ENCODE results near the gene PRSS2. TPM values are rescaled to one million over a fixed set of nuclear protein-coding genes. Genes with fewer than 3 reads are reported as not detected.
"Not testable (repeated sequence)": the region's sequence is repeated elsewhere in the genome, so short reads cannot be mapped to it uniquely, and the experiment has no call there.

The PRSS2 gene
- not detected in 2 replicates for total RNA-seq (2014; rRNA removed; shearing (Covaris generic))
- polyA plus RNA-seq (2015; cell fraction: cytosol; rRNA removed) = not detected in 2 replicates
- not detected in 2 replicates for polyA plus RNA-seq (2015; cell fraction: nucleus; rRNA removed)

GRCh38 chr7:142770661-142771352 lies at the start of gene PRSS2:
Gene PRSS2 (plus strand): TSS chr7:142770970. CDS start chr7:142770983, 13 bp downstream.
- no peak for DNase-seq (ENCODE audit: low read depth, low spot score)
- in situ Hi-C loops (cut with HindIII; ENCODE audit: low pct_unique_long_range_greater_than_20kb, low sequenced_read_pairs) = no loop called here

DNA sequence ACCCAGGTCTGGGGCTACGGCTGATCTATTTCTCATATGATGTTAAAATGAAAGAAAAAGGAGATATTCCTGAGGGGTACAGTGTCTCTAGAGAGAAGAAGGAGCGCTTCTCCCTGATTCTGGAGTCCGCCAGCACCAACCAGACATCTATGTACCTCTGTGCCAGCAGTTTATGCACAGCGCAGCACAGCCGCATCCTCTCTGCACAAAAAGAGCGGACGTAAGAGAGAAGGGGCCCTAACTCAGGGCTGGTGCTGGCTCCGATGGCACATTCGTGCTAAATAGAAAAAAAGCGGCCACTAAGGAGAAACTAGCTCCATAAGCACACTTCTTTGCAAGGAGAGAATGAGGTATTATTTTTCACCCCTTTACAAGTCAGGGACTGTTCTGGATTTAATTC lies 49.8 kb upstream of the PRSS2 start:
- DNase-seq (ENCODE audit: low read depth, low spot score) = no peak
- in situ Hi-C loops (cut with HindIII; ENCODE audit: low pct_unique_long_range_greater_than_20kb, low sequenced_read_pairs) = no loop called here

DNA sequence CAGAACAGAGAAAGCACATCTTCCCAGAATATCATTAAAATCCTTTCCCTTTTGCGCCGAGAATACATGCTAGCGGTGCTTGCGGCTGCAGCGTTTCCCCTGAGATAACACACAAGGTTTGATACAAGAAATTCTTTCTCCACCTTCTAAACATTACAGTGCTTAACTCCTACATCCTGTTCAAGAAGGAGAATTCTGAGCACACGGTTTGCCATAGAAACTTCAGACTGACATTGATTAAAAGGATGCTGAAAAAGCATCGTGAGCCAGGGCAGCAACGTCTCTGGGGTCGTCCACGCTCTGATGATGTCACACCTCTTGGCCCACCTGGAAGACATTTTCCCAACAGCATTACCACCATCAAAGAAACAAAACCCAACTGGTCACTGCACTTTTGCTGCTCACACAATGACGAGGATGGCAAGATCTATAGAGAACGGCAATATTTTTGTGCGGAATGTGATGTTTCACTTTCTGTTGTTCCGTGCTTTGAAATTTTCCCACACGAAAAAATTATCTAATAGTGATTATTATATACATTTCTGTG lies 48.4 kb upstream of the PRSS2 start:
- in situ Hi-C loops (cut with HindIII; ENCODE audit: low pct_unique_long_range_greater_than_20kb, low sequenced_read_pairs) = no loop called here
- DNase-seq (ENCODE audit: low read depth, low spot score) = no peak

DNA sequence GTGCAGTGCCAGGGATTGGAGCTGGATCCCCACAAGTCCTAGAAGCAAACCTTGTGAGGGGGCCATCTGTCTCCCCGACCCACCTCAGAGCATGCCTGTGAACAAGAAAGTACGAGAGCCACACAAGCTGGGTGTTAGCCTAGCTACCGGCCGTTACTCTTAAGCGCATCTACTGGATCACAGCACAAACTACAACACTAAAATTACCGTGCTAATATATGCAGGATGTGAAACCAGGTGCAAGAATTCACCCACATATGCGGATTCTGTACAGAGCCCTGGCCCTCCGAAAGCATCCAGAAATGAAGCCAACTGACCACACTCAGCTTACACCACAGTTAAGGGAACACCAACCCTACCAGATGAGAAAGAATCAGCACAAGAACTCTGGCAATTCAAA lies 37.5 kb upstream of the PRSS2 start:
- DNase-seq (ENCODE audit: low read depth, low spot score) = no peak
- in situ Hi-C loops (cut with HindIII; ENCODE audit: low pct_unique_long_range_greater_than_20kb, low sequenced_read_pairs) = no loop called here

GRCh38 chr7:142739923-142740492 lies 30.8 kb upstream of the PRSS2 start:
- in situ Hi-C loops (cut with HindIII; ENCODE audit: low pct_unique_long_range_greater_than_20kb, low sequenced_read_pairs) = no loop called here
- DNase-seq (ENCODE audit: low read depth, low spot score) = peak; percentile 26

DNA sequence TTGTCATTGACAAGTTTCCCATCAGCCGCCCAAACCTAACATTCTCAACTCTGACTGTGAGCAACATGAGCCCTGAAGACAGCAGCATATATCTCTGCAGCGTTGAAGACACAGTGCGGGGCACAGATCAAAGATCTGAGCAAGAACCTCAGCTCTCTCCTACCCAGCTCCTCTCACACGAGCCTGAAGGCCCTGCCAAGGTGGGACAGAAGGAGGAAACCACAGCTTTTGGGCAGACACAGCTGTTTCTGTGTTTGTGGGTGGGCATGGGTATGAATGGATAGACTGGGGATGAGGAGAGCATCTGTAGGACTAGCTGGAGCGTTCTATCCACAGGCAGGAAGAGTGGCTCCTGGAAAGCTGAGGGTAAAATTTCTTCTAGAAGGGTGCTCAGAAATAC lies 30.0 kb upstream of the PRSS2 start:
- DNase-seq (ENCODE audit: low read depth, low spot score) = no peak
- in situ Hi-C loops (cut with HindIII; ENCODE audit: low pct_unique_long_range_greater_than_20kb, low sequenced_read_pairs) = no loop called here

- in situ Hi-C loops (cut with HindIII; ENCODE audit: low pct_unique_long_range_greater_than_20kb, low sequenced_read_pairs); DNase-seq (ENCODE audit: low read depth, low spot score): not testable (repeated sequence)
Measured at GRCh38 chr7:142741932-142742331, 28.8 kb upstream of the PRSS2 start.

DNA sequence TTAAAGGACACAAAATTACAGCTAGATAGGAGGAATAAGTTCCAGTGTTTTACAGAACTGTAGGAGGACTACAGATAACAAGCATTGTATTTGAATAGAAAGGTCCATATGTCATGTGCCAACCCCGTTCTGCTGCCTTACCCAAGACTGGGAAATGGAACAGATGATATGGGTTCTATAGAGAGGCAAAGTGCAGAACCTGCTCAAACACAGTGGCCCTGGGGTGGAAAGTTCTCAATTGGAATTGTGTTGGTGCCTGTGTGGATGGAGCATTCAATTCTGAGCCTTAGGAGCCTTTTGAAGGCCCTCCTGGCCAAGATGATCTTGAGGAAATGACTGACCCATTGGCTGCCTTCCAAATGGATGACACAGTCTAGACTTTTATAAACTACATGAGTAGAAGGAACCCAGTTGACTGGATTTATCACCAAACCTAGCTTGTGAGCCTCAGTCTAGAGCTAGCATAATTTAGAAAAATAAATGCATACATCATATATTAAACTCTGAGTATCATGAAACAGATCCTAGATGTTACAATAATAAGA lies 25.6 kb upstream of the PRSS2 start:
- in situ Hi-C loops (cut with HindIII; ENCODE audit: low pct_unique_long_range_greater_than_20kb, low sequenced_read_pairs) = no loop called here
- no peak for DNase-seq (ENCODE audit: low read depth, low spot score)

- in situ Hi-C loops (cut with HindIII; ENCODE audit: low pct_unique_long_range_greater_than_20kb, low sequenced_read_pairs) = no loop called here
Measured at GRCh38 chr7:142745745-142746144, 25.0 kb upstream of the PRSS2 start.

DNA sequence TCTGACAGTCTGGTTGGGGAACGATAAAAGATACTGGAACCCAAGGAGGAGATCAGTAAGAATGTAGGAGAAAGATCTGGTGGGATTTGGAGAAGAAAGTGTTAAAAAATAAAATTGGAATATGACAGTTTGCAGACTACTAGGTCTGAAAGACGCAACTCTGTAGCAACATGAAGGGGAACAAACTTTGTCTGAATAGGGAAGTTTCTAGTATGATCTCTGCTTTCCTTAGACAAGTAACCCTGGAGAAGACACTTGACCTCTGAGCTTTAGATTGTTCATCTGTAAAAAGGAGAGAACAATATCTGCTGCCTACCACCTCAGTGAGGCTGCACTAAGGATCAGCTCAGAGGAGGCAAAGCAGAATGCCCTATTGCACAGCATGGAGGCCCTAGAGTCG lies 24.5 kb upstream of the PRSS2 start:
- in situ Hi-C loops (cut with HindIII; ENCODE audit: low pct_unique_long_range_greater_than_20kb, low sequenced_read_pairs) = no loop called here
- no peak for DNase-seq (ENCODE audit: low read depth, low spot score)

More at GRCh38 chr7:142745745-142746144, 25.0 kb upstream of the PRSS2 start:
- DNase-seq (ENCODE audit: low read depth, low spot score) = no peak

DNA sequence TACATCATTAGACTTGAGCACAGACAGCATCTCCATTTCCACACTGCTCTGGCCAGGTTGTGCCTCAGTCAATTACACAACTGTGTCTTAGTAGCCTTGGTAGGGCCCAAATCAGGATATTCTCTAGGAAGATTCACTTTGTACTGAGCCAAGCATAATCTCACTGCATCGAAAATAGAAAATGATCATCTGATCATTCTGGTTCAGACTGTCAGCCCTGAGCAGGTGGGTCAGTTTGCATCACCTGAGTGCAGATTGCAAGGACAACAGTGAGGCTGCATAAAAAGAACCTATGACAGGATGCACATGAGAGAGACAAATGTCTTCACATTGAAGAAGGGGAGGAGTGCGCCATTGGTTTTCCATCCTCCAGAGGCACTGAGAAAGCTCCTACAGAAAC lies 22.4 kb upstream of the PRSS2 start:
- in situ Hi-C loops (cut with HindIII; ENCODE audit: low pct_unique_long_range_greater_than_20kb, low sequenced_read_pairs); DNase-seq (ENCODE audit: low read depth, low spot score): not testable (repeated sequence)

DNA sequence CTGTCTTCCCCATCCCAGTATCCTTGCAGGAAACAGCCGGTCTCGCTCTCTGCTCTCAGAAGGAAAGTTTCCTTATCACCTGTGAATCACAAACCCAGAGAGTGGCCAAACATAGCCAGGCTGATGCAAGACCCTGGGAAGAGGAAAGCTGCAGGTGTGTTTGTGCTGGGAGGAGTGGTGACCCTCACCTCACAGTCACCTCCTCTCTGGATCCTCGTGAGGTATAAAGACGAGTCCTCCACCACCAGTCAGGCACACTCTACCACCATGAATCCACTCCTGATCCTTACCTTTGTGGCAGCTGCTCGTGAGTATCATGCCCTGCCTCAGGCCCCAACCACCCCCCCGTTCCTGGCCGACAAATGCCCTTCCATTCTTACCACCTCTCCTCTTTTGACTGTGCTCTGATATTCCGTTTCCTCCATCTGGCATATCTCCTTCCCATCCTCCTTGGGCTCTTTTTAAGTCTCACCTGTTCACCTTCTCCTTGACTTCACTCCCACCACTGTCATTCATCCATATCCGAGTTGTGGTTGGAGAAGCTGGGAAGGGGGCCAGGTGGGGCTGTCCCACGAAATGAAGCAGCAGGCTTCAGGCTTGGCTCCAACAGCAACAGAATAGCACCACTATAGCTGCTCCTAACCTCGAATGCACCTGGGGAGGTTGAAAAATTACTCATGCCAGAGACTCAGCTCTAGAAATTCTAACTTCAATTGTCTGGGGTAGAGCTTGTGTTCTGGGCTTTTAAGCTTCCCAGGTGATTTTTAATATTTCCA lies 21.4 kb upstream of the PRSS2 start, which contains the start of gene PRSS1:
Gene PRSS1 (plus strand): TSS at position 255 of the 776 bp plus-strand sequence. CDS start 13 bp downstream, at position 268.
- DNase-seq (ENCODE audit: low read depth, low spot score) = no peak
- in situ Hi-C loops (cut with HindIII; ENCODE audit: low pct_unique_long_range_greater_than_20kb, low sequenced_read_pairs) = no loop called here

DNA sequence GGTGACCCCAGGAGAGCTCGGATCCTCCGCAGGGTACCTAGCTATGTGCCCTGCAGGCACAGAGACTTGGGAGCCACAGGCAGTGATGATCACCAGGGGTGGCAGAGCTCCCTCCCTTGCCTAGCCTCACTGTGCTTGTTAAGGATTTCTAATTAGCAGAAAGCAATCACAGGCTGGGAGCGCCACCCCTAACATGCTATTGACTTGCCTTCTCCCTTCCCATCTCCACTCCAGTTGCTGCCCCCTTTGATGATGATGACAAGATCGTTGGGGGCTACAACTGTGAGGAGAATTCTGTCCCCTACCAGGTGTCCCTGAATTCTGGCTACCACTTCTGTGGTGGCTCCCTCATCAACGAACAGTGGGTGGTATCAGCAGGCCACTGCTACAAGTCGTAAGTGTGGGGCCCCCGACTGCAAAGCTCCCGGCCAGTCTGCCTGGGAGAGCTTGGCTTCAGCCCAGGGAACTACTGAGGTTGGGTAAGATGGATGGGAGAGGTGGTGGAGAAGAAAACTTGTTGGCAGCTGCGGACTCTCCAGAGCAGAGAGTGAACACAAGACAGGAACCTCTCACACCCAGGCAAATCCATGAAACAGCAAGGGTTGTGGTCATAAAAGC lies 20.3 kb upstream of the PRSS2 start:
- DNase-seq (ENCODE audit: low read depth, low spot score) = no peak
- in situ Hi-C loops (cut with HindIII; ENCODE audit: low pct_unique_long_range_greater_than_20kb, low sequenced_read_pairs) = no loop called here

- not testable (repeated sequence) for DNase-seq (ENCODE audit: low read depth, low spot score)
Measured at GRCh38 chr7:142751526-142752175, 19.1 kb upstream of the PRSS2 start.

DNA sequence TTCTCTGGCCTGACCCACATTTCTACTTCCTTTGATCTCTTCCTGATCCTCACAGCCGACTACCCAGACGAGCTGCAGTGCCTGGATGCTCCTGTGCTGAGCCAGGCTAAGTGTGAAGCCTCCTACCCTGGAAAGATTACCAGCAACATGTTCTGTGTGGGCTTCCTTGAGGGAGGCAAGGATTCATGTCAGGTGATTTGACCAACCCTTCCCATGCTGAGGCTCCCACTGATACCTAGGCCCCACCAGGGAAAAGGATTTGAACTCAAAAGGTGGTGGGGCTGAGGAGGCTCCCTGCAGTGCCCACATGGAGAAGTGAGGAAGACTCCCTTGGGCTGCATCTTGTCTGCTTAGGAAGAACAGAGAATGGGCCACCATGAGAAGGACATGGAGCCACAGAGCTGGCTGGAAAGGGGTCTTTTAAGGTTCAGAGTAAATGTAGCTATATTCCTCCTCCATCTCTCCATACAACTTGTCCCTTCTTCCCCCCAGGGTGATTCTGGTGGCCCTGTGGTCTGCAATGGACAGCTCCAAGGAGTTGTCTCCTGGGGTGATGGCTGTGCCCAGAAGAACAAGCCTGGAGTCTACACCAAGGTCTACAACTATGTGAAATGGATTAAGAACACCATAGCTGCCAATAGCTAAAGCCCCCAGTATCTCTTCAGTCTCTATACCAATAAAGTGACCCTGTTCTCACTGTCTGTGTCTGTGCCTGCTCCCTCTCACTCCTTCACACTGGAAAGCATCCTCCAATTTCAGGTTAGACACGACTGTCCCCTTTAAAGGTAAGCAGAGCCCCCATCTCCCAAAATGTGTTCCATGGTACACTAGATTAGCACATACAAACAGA lies 18.2 kb upstream of the PRSS2 start:
- no peak for DNase-seq (ENCODE audit: low read depth, low spot score)
- in situ Hi-C loops (cut with HindIII; ENCODE audit: low pct_unique_long_range_greater_than_20kb, low sequenced_read_pairs) = no loop called here

More at GRCh38 chr7:142751526-142752175, 19.1 kb upstream of the PRSS2 start:
- in situ Hi-C loops (cut with HindIII; ENCODE audit: low pct_unique_long_range_greater_than_20kb, low sequenced_read_pairs) = not testable (repeated sequence)

GRCh38 chr7:142753366-142753765 lies 17.4 kb upstream of the PRSS2 start:
- no peak for DNase-seq (ENCODE audit: low read depth, low spot score)
- in situ Hi-C loops (cut with HindIII; ENCODE audit: low pct_unique_long_range_greater_than_20kb, low sequenced_read_pairs) = no loop called here

Data from SK-MEL-5 (cell line).